Fibroblast of the conjunctiva (primary cell): ENCODE measurements around the gene CAND1.
"Not testable (repeated sequence)": the region's sequence is repeated elsewhere in the genome, so short reads cannot be mapped to it uniquely, and the experiment has no call there.

Source experiments
- DNase-seq: peaks from one replicate; pipeline ENCODE4 v3.0.0-alpha.2; 2010; ENCODE audit warnings: low read depth

The CAND1 gene

DNA sequence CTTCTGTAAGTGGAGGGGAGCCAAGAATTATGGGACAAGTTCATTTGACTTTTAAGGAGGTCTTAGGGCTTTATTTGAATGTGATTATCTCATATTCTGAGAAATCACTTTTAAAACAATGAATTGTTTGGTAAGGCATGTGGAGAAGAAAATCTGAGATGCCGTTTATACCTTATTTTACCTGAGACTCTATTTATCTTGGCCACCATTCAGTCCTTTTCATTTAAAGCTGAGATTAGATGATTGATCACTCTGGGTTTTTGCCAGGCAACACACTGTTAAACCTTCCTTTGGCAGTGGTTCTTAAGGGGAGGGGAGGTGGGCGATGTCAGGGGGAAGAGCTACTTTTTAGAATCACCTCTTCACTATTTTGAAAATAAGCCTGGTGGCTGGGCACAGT, 11.4 kb downstream of the CAND1 start:
- no peak for DNase-seq

- no peak for DNase-seq
Measured at GRCh38 chr12:67284561-67284960, 15.4 kb downstream of the CAND1 start.

GRCh38 chr12:67286257-67286656, 17.1 kb downstream of the CAND1 start:
- no peak for DNase-seq

DNA sequence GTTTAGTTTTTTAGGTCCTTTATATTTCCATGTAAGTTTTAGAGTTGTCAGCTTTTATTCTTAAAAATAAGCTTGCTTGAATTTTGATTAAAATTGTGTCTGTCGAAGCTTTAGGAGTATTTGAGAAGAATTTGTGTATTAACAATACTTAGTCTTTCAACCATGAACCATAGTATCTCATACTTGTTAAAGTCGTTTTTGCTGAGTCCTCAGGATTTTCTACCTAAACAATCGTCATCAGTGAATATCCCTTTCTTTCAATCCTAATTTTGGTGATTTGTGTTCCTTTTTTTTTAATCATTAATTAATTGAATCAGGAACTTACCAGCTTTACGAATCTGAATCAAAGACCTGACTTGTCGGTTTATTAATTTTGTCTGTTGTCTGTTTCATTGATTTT, 18.2 kb downstream of the CAND1 start:
- no peak for DNase-seq

DNA sequence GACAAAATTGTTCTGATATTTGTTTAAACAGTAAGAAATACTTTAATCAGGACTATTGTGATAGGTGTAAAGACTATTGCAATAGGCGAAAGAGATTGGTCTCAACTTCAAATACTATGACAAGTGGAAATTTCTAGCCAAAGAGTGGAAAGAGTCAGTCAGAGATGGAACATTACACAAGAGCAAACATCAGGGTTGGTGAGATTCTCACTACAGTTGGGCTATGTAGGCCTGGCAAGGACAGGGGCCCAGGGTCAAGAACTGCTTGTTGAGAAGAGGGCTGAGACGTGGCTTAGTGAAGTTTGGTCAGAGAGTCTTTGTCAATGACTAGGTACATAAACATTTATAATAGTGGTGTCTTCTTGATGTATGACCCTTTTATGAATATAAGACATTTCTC, 19.4 kb downstream of the CAND1 start:
- DNase-seq = no peak

DNA sequence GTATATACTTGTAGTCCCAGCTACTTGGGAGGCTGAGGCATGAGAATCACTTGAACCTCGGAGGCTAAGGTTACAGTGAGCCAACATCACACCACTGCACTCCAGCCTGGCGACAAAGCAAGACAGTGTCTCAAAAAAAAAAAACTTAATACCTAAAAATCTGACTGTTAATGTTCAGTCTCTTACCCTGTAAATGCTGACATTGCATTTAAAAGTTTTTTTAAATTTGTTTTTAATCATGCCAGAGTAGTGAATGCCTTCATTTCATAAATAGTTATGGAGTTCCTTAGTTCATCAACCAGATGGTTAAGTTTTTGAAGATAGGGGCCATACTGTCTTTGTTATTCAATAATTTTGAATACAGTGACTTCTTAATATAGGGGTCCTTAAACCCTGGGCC, 21.2 kb downstream of the CAND1 start:
- DNase-seq = no peak

GRCh38 chr12:67299526-67299925, 30.4 kb downstream of the CAND1 start:
- no peak for DNase-seq

- no peak for DNase-seq
Measured at GRCh38 chr12:67299926-67300325, 30.8 kb downstream of the CAND1 start.

DNA sequence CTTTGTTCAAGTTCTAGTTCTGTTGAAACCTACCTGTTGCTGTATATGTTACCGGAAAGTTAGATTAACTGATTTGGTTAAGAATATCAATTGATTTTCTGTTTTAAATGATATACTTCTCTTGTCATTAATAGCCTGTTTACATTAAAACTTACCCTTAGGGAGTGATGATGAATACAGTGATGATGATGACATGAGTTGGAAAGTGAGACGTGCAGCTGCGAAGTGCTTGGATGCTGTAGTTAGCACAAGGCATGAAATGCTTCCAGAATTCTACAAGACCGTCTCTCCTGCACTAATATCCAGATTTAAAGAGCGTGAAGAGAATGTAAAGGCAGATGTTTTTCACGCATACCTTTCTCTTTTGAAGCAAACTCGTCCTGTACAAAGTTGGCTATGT, 33.0 kb downstream of the CAND1 start:
- no peak for DNase-seq

- DNase-seq = no peak
Measured at GRCh38 chr12:67305544-67305943, 36.4 kb downstream of the CAND1 start.

DNA sequence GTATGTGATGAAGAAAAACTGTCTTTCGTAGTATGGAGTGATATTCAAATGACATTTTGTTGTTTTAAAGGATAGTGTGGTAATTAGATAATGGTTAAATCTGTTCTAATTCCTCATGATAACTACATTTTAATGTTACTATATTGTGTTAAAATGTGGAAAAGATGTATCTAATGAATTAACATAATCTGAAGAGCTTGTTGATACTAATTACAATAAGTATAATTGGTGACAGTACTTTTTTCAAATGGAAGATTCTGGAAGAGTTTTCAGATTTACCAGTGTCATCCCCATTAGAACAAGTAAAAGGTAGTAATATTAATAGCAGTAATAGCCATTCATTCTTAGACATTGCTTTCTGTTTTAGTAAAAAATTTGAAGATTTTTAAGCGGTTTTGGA, 37.6 kb downstream of the CAND1 start:
- DNase-seq = no peak

GRCh38 chr12:67315661-67316060, 46.5 kb downstream of the CAND1 start:
- DNase-seq = no peak

- no peak for DNase-seq
Measured at GRCh38 chr12:67318786-67319185, 49.6 kb downstream of the CAND1 start.

DNA sequence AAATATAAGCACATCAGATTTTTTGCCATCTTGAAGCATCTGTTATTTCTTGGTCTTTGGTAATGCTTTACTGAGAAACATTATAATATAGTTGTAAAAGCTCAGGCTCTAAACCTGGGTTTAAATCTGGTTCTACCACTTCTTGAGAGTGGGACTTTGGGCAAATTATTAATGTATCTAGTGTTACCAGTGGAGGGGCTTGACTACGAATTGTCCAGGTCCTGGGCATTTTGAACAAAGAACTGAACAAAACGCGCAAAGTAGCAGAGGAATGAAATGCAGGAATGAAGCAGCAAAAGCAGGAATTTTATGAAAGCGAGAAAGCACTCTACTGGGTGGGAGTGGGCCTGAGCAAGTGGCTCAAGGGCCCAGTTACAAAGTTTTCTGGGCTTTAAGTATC, 50.8 kb downstream of the CAND1 start:
- DNase-seq = no peak

DNA sequence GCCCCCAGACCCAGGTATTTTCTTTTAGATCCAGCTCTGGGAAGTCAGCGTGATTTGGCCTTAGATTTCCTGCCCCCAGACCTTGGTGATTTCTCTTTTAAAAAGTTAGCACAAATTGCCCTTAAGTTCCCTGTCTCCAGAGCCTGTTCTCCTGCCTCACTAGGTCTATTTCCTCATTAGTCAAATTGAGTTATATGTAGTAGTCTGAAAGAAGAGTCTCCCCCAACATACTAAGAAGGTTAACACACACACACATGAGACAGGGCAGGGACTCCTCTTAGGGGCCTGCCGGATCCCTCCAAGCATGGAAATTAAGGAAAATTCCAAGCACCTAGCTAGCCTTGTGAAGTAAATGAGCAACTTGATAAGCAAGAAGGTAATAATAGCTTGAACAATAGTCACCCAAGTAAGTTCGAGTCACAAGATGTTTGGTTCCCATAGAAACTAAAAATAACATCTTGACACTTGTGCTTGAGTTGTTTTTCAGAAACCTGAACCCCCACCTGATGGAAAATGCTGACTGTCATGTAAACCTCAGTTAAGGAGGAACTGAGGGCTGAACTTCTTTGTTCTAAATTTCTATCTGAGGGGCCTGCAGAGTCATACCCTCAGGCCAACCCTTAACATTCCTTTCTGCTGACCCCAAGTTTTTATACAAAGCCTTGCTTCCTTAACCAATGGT, 51.6 kb downstream of the CAND1 start:
- no peak for DNase-seq

DNA sequence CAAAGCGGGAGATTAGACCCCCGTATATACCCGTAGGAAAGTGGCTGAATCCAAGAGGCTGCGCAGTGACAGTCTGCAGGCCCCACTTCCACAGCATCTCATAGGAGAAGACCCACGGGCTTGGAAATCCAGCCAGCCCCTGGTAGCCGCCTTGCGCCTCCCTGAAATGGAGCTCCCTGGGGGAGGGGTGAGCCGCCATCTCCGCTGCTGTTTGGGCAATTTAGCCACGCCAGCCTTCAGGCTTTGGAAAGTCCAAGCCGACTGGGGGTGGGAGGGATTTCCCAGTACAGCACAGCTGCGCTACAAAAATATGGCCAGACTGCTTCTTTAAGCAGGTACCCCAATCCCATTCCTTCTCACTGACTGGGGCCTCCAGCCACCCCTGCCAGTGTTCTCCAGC, 53.4 kb downstream of the CAND1 start:
- no peak for DNase-seq

DNA sequence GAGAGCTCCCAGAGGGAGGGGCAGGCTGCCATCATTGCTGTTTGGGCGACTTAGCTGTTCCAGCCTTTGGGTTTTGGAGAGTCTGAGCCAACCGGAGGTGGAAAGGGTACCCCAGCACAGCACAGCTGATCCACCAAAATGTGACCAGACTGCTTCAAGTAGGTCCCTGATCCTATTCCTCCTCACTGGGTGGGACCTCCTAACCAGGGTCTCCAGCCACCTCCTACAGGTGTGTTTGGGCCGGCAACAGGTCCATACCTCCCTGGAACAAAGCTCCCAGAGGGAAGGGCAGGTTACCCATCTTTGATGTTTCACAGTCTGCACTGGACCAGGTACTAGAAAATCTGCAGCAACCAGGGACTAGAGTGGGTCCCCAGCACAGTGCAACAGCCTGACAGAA, 53.8 kb downstream of the CAND1 start:
- DNase-seq = no peak

DNA sequence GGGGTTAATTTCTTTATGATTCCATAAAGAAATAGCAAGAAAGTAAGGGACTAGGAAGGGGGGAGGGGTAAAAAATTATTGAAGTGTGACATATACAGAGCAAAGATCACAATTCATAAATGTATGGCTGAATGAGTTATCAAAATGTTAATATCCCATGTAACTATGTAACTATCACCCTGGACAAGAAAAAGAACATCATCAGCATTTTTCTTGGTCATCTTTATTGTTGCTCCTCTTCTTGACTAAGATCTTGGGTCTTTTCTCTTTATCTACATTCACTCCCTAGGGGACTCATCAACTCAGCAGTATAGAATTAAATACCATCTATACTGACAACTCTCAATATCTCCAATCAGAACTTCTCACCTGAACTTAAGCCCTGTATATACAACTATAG, 57.5 kb downstream of the CAND1 start:
- DNase-seq = no peak

GRCh38 chr12:67327466-67327865, 58.3 kb downstream of the CAND1 start:
- DNase-seq = no peak

- DNase-seq = no peak
Measured at GRCh38 chr12:67331123-67331522, 62.0 kb downstream of the CAND1 start.

GRCh38 chr12:67331828-67332227, 62.7 kb downstream of the CAND1 start:
- DNase-seq = no peak

GRCh38 chr12:67333649-67334048, 64.5 kb downstream of the CAND1 start:
- DNase-seq = no peak

- no peak for DNase-seq
Measured at GRCh38 chr12:67338426-67338825, 69.3 kb downstream of the CAND1 start.

- DNase-seq = no peak
Measured at GRCh38 chr12:67339530-67339929, 70.4 kb downstream of the CAND1 start.

GRCh38 chr12:67341086-67341485, 71.9 kb downstream of the CAND1 start:
- DNase-seq = not testable (repeated sequence)
